ENCODE measurements around the gene TBX2.

GRCh38 chr17:61413661-61414126, 14.1 kb downstream of the TBX2 start:
- TF ChIP-seq CTCF (IDR thresholded peaks at IDR 0.05) (no peak), POLR2A (IDR thresholded peaks at IDR 0.05) (no peak), POLR2AphosphoS5 (IDR thresholded peaks at IDR 0.05) (no peak), EP300 (IDR thresholded peaks at IDR 0.05) (no peak)

All from suprapubic skin (tissue), 4 donors.